ELR (cell line): ENCODE results near the gene SORBS2.
A peak's percentile ranks its signal among the peaks of the same experiment; 100 is the strongest.

Experiments
- DNase-seq: peaks from one replicate; pipeline ENCODE4 v3.0.0-alpha.2; 2015; ENCODE audit warnings: low read depth

Gene SORBS2

DNA sequence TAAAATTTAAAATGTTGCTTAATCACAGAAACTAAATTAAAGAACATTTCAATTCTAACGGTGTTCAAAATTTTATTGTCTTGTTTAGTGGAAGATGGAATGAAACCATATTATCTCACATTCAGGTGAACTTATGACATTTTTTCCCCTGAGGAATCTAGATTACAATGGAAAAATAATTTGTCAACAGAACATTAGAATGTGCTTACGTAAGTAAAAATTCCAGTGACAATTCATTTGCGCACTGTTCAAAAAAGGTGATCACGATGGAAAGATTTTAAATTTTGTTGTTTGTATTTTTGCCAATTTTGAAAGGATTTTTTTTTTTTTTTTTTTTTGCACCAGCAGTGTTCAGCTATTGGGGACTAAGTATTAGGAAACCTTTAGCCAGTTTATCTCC is 23.3 kb upstream of the SORBS2 start:
- no peak for DNase-seq

GRCh38 chr4:185834778-185835177 is 22.8 kb upstream of the SORBS2 start:
- DNase-seq = no peak

- DNase-seq = no peak
These were observed 22.1 kb upstream of the SORBS2 start for GRCh38 chr4:185834088-185834487.

GRCh38 chr4:185833055-185833598 is 21.1 kb upstream of the SORBS2 start:
- DNase-seq = peak; percentile 10

GRCh38 chr4:185831125-185831815 is 19.3 kb upstream of the SORBS2 start:
- no peak for DNase-seq

GRCh38 chr4:185830263-185830994 is 18.4 kb upstream of the SORBS2 start:
- no peak for DNase-seq

GRCh38 chr4:185826381-185826780 is 14.4 kb upstream of the SORBS2 start:
- DNase-seq = no peak

DNA sequence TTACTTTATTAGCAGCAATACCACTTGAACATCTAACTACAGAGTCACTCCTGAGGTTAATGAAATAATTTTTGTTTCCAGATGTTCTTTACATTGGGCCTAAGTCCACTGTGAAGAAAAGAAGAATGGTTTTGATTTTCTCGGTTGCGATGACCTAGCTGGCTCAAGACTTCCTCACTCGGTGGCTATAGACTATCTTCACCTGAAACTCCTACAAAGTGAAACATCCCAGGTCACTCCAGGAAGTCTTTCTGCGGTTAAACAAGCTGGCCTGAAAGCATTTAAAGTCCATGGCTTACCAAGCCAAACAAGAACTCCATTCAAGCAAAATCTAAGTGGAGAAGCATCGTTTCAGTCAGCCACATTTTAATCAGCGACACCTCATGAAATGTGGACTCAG is 13.7 kb upstream of the SORBS2 start:
- DNase-seq = no peak

GRCh38 chr4:185822791-185823190 is 10.8 kb upstream of the SORBS2 start:
- no peak for DNase-seq

DNA sequence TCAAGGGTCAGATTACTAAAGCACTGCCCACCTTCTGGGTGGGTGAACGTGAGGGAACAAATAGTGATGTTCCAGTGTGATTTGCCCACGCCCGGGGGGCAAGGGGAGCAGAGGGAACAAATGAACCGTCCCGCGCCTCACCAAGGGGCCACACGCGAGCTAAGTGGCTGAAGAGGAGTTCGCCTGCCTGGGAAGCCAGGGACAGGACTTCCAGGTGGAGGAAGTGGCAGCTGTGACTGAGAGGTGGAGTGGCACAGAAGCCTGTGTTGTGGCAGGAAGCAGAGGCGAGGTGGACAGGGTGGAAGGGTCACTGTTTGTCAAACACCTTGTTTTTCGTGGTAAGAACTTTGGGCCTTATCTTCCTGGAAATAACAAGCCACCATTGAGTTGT is 9.0 kb upstream of the SORBS2 start:
- DNase-seq = no peak

DNA sequence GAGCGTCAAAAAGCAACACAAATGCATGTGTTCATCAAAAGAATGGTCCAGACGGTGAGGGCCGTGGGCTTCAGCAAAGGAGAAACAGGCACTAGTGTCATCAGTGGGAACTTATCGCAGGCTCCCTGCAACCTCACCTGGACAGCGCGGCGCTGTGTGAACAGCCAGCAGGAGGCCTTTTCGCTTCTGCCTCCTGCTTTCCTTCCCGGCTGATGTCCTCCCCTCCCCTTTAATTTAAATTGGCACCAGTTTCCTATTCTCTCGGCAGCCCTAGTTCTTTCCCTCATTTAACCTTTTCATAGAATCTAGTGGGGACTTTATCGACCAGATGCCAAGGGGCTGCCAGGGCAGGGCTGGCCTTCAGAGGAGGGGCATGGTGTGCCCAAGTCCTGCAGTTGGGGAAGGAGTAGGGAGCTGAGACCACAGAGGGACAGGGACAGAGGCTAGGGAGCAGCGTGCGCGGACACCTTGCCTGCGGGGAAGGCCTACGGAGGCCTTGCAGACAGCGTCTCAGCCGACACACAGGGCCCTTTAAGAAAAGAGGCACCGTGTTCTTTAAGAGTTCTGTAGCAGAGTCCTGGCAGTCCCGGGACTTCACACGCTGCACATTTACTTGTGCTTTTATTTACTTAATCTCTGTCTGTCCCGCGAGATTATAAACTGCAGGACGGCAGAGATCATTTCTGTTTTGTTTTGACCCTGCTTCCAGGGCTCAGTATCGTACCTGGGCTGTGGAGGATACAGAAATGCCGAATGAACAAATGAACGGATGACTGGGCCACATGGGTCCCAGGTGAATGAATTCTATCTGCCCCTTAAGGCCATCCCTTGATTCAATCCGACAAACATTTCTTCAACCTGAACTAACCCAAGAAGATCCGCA is 8.4 kb upstream of the SORBS2 start:
- no peak for DNase-seq

- DNase-seq = no peak
These were observed 7.2 kb upstream of the SORBS2 start for GRCh38 chr4:185819144-185819543.

- no peak for DNase-seq
These were observed 5.4 kb upstream of the SORBS2 start for GRCh38 chr4:185817403-185817818.

DNA sequence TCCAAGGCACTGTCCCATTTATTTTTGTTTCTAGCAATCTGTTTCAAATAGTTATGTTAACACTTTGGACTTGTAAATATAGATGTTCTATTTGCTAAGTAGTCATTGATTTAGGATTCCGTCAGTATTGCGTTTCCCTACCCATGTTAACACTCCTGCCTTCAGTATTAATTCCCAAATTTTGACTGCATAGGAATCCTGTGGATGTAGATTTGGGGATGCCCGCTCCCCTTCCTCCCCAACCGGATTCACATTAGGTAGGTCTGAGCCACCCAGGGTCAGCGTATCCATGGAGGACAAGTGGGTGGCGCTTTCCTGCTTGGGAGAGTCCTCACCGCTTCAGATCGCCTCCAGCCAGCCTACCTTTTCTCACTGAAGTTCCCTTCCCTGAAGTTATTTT is 1.1 kb upstream of the SORBS2 start:
- DNase-seq = no peak

DNA sequence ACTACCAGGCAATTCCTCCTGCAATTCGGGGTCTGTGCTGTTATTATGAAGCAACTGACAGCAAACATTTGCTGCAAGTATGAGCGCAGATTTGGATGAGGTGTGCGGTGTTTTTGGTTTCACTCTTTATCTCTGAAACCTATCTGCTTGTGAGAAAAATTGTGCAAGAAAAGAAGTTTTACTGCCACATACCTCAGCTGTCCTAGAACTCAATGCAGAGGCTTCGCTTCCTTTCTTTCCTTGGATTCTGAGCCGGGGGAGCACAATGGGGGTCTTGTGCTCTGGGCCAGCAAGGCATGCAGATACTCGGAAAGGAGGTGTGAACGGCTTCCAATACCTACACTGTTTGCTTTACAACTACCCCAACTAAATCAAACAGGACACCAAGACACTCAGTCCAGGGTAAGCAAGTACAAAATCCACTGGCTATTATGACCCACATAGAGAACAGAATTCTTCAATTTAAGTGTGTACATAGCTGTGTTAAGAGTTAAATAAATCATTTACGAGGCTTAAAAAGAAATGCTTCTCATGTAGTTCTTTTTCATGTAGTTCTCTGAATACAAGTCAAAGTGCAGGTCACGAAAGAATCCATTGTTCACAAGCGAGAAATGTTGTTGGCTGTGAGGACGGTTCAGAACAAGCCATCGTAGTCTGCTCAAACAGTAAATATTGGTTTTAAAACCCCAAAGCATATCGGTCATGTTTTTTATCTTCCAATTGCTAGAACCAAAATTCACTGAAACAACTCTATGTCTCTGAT is 1.1 kb downstream of the SORBS2 start:
- DNase-seq = no peak

GRCh38 chr4:185809533-185810071 is 2.4 kb downstream of the SORBS2 start:
- no peak for DNase-seq

DNA sequence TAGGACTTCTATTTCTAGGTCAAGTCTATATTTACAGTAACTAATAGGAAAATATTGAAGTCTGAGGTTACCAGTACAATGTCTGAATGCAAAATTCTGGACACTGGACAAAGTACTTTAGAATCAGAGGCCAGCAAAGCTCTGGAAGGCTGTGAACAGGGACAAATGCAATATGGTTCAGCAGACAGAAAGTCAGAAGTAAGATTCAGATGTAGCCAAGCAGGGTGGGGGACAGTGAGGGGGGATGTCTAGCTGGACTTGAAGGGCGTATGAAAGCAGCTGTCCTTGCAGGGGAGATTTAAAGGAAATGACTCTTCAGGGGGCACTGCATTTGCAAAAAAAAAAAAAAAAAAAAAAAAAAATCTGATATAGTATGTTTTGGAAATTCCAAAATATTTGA is 2.9 kb downstream of the SORBS2 start:
- no peak for DNase-seq

DNA sequence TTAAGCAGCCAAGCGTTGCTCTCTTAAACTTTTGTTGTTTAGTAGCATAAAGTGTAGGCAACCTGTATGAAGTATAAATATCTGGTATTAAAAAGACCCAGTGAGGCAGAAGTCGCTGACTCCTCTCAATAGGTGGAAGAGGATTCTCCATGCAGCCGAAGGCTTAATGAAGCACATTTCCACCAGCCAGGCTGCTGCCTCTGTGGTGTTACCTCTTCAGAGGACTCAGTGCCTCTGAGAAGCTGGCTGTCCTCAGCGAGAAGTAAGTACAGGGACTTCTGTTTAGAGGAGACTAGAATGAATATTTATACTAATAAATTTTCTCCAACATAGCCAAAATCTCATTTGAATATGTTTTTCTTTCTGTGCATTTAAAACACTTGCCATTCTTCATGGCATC is 6.0 kb downstream of the SORBS2 start:
- DNase-seq = no peak

DNA sequence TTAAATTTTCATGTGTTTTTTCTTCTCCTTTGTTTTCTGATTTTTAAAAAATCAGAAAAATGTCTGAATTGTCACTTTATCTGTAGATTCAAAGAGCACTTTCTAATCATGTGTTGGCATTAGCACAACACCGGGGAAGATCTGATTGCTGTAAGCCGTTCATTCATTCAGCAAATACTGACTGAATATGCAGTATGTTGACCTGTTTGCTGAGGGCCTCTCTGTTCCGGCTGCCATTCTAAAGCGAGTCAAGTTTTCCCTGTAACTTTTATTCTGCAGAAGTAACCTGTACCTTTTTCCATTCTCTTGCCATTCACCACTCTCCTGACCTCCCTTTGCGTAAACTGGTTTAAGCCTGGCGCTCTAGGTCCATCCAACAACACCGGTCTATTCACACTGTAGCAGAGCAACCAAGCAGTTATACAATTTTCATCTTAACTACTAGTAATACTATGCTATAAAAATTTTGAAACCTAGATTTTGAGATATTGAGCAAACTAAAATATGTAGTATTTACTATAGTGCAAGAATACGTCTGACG is 6.7 kb downstream of the SORBS2 start:
- DNase-seq = no peak

DNA sequence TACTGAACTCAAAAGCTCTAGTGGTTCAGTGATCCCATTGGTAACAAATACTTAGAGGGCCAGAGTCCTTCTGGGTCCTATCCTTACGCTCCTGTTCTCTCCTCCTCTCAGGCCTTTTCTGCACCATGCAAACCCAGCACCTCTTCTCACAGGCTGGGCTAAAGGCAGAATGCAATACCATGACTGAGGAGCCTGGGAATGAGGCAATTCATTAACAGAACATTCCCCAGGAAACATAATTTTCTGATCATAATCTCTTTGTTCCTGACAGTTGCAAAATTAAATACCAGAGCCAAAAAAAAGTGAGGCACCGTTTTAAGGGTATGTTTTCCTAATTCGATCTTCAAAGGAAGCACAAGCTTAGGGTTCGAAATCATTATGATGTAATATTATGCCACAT is 9.0 kb downstream of the SORBS2 start:
- DNase-seq = no peak

DNA sequence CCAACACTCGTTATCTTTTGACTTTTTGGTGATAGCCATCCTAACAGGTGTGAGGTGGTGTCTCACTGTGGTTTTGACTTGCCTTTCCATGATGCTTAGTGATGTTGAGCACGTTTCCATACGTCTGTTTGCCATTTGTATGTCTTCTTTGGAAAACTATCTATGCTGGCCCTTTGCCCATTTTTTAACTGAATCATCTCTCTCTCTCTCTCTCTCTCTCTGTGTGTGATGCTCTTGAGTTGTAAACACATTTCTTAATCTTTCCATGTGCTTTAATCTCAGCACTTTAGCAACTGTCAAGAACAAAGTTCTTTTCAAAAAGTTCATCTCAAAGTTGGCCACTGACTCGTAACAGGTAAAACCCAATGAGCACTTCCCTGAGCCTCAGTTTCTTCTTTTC is 10.5 kb downstream of the SORBS2 start:
- DNase-seq = no peak
